K562 (cell line): Measurements from ENCODE around the gene AP3B2. TPM values are rescaled to one million over a fixed set of nuclear protein-coding genes. Genes with fewer than 3 reads are reported as not detected.

ENCODE experiments used
- BCLAF1 ChIP-seq, 2 experiments: fragments of 450-650 bp in 1 of 2; IDR thresholded peaks; 2 replicates each; pipeline ENCODE4 v1.6.1; 2011 to 2017; ENCODE audit warnings: low read depth in 2 of 2, antibody characterized with exemption in 1 of 2, borderline replicate concordance in 1 of 2, low read length in 1 of 2, mild to moderate bottlenecking in 1 of 2, mixed read lengths in 1 of 2; ENCODE audit not compliant: control insufficient read depth in 1 of 2
- BMI1 ChIP-seq: fragments of 150-350 bp; IDR thresholded peaks from 2 replicates; pipeline ENCODE4 v1.6.1; 2014; ENCODE audit warnings: low read length
- DEAF1 ChIP-seq: fragments of 450-650 bp; formaldehyde crosslinking; IDR thresholded peaks from 2 replicates; pipeline ENCODE4 v1.4.0; 2020; ENCODE audit warnings: mild to moderate bottlenecking, moderate library complexity
- E2F1 ChIP-seq: sonication (generic); formaldehyde crosslinking; IDR thresholded peaks from 2 replicates; pipeline ENCODE4 v1.8.1; 2023; ENCODE audit warnings: mild to moderate bottlenecking, missing genetic modification reagents, moderate library complexity
- EP300 ChIP-seq: IDR thresholded peaks from 2 replicates; pipeline ENCODE4 v1.6.1; 2012; ENCODE audit warnings: low read length, improper control_type of control experiment
- ETV6 ChIP-seq, 3 experiments: fragments of 150-350 bp in 1 of 3; sonication (generic) in 1 of 3; formaldehyde crosslinking in 1 of 3; IDR thresholded peaks; 2 replicates each; pipeline versions ENCODE4 v1.6.1 to v1.8.0; 2014 to 2022; ENCODE audit warnings: borderline replicate concordance in 2 of 3, low read depth in 2 of 3, antibody characterized with exemption in 1 of 3, low read length in 1 of 3, mild to moderate bottlenecking in 1 of 3, missing genetic modification reagents in 1 of 3
- KLF10 ChIP-seq: fragments of 250-450 bp; sonication (Bioruptor Pico); IDR thresholded peaks from 2 replicates; pipeline ENCODE4 v1.6.1; 2021; ENCODE audit warnings: matching md5 sums
- MYNN ChIP-seq, 2 experiments: sonication (generic); formaldehyde crosslinking in 1 of 2; IDR thresholded peaks; 2 replicates each; pipeline versions ENCODE4 v1.5.0 to v1.6.1; 2016 to 2020; ENCODE audit warnings: antibody characterized with exemption in 1 of 2, missing genetic modification reagents in 1 of 2
- NR1H2 ChIP-seq: sonication (generic); formaldehyde crosslinking; IDR thresholded peaks from 2 replicates; pipeline ENCODE4 v1.4.0; 2020; ENCODE audit warnings: mild to moderate bottlenecking, missing genetic modification reagents
- PHTF2 ChIP-seq: fragments of 250-450 bp; sonication (Bioruptor Pico); IDR thresholded peaks from 2 replicates; pipeline ENCODE4 v1.5.0; 2021; ENCODE audit warnings: mild to moderate bottlenecking
- PTRF ChIP-seq: fragments of 450-650 bp; IDR thresholded peaks from 2 replicates; pipeline ENCODE4 v1.6.1; 2016; ENCODE audit warnings: mild to moderate bottlenecking, missing genetic modification characterization, missing compliant biosample characterization
- SMARCE1 ChIP-seq: fragments of 450-650 bp; IDR thresholded peaks from 2 replicates; pipeline ENCODE4 v1.7.1; 2016; ENCODE audit warnings: mild to moderate bottlenecking
- TAL1 ChIP-seq: fragments of 450-650 bp; IDR thresholded peaks from 2 replicates; pipeline ENCODE4 v1.6.1; 2016; ENCODE audit warnings: mild to moderate bottlenecking
- TEAD4 ChIP-seq, 2 experiments: sonication (generic) in 1 of 2; formaldehyde crosslinking in 1 of 2; IDR thresholded peaks; 2 replicates each; pipeline versions ENCODE4 v1.6.1 to v1.8.0; 2012 to 2022; ENCODE audit warnings: borderline replicate concordance in 1 of 2, inconsistent platforms in 1 of 2, low read length in 1 of 2, mild to moderate bottlenecking in 1 of 2, missing genetic modification reagents in 1 of 2
- UBTF ChIP-seq, 2 experiments: IDR thresholded peaks; 2 replicates each; pipeline ENCODE4 v1.6.1; 2012; ENCODE audit warnings: improper control_type of control experiment in 2 of 2, low read depth in 2 of 2, low read length in 2 of 2, borderline replicate concordance in 1 of 2
- WHSC1 ChIP-seq: IDR thresholded peaks from one replicate; pipeline ENCODE4 v1.6.1; 2012; ENCODE audit warnings: low read length, control low read depth, inconsistent platforms
- ZNF224 ChIP-seq: sonication (generic); formaldehyde crosslinking; IDR thresholded peaks from 2 replicates; pipeline ENCODE4 v1.8.0; 2022; ENCODE audit warnings: mild to moderate bottlenecking, missing genetic modification reagents
- ZNF384 ChIP-seq: IDR thresholded peaks from 2 replicates; pipeline ENCODE4 v1.6.1; 2012; ENCODE audit warnings: low read depth, low read length, improper control_type of control experiment
- ZNF586 ChIP-seq: fragments of 450-650 bp; formaldehyde crosslinking; conservative IDR thresholded peaks from 2 replicates; pipeline ENCODE4 v1.4.0; 2020; ENCODE audit warnings: mild to moderate bottlenecking, moderate library complexity
- ZNF766 ChIP-seq: fragments of 200-800 bp; sonication (Bioruptor generic); conservative IDR thresholded peaks from 2 replicates; pipeline ENCODE4 v1.6.1; 2016; ENCODE audit warnings: missing genetic modification characterization, missing compliant biosample characterization
- polyA plus RNA-seq, 8 experiments: library from polyadenylated mRNA; depleted of rRNA in 4 of 8; stranded (reverse) in 5 of 8; unstranded in 3 of 8; fragments of >200 nt; fragmentation: Nextera tagmentation in 2 of 8; fragmentation: Illumina TruSeq in 1 of 8; extraction: Ambion mirVana in 2 of 8; extraction: Trizol in 1 of 8; gene quantifications; 2 replicates each; pipeline versions ENCODE4 v1.2.1 to v1.2.3, GENCODE V29; 2011 to 2014; ENCODE audit warnings: inconsistent platforms in 1 of 8, missing spikeins in 1 of 8
- total RNA-seq, 7 experiments: library from RNA; depleted of rRNA in 6 of 7; stranded (reverse); fragments of >200 nt in 6 of 7; fragmentation: Illumina TruSeq in 2 of 7; extraction: Trizol in 2 of 7; gene quantifications; 2 replicates each; pipeline versions ENCODE4 v1.2.1 to v1.2.3, GENCODE V29; 2011 to 2021; ENCODE audit warnings: low replicate concordance in 1 of 7

Gene AP3B2
- total and polyA plus RNA-seq, 9 of the 15 experiments (the other 6 are each of a cell fraction or from before 2014, with no cell fraction given): 0.03 to 0.15 (median 0.10) TPM; not detected in 2

GRCh38 chr15:82640672-82641071 lies 69.0 kb downstream of the AP3B2 start (continued):
- TF ChIP-seq TEAD4 (IDR thresholded peaks at IDR 0.05; ENCODE audit: low read length): peak; percentile 27; the same call in 1 of the 2 replicates
- TF ChIP-seq TEAD4 (CRISPR knock-in tag; IDR thresholded peaks at IDR 0.05; ENCODE audit: borderline replicate concordance): no peak
- TF ChIP-seq SMARCE1: 0 out of 2 replicates have a peak, but pooled peaks have one; percentile 27
- no peak for TF ChIP-seq UBTF (IDR thresholded peaks at IDR 0.05; ENCODE audit: borderline replicate concordance in 1 of 2, low read depth in 2 of 2, low read length in 2 of 2)
- TF ChIP-seq TAL1: no peak
- no peak for TF ChIP-seq ZNF586 (CRISPR knock-in tag)
- TF ChIP-seq PTRF (tag): no peak
- TF ChIP-seq ZNF384: peak; percentile 91
- TF ChIP-seq DEAF1 (CRISPR knock-in tag): no peak
- TF ChIP-seq EP300: peak; percentile 31; the same call in 1 of the 2 replicates
- TF ChIP-seq KLF10 (CRISPR knock-in tag): no peak
- no peak for TF ChIP-seq ZNF766 (CRISPR knock-in tag)
- no peak for TF ChIP-seq ETV6 (IDR thresholded peaks at IDR 0.05; ENCODE audit: borderline replicate concordance in 1 of 2, low read depth in 2 of 2, low read length in 1 of 2)
- no peak for TF ChIP-seq ETV6 (CRISPR knock-in tag; IDR thresholded peaks at IDR 0.05; ENCODE audit: borderline replicate concordance)
- no peak for TF ChIP-seq WHSC1
- TF ChIP-seq NR1H2: no peak
- no peak for TF ChIP-seq MYNN (IDR thresholded peaks at IDR 0.05)
- no peak for TF ChIP-seq MYNN (CRISPR knock-in tag; IDR thresholded peaks at IDR 0.05)
- TF ChIP-seq BCLAF1 (IDR thresholded peaks at IDR 0.05; ENCODE audit: borderline replicate concordance in 1 of 2, control insufficient read depth in 1 of 2, low read depth in 2 of 2, low read length in 1 of 2): no peak
- TF ChIP-seq E2F1 (CRISPR knock-in tag): no peak
- no peak for TF ChIP-seq ZNF224 (CRISPR knock-in tag)
- TF ChIP-seq BMI1: no peak
- no peak for TF ChIP-seq PHTF2 (CRISPR knock-in tag)
